Measurements from ENCODE around the gene MRGPRX3.
A peak's percentile ranks its signal among the peaks of the same experiment; 100 is the strongest.
"Not testable (repeated sequence)": the region's sequence is repeated elsewhere in the genome, so short reads cannot be mapped to it uniquely, and the experiment has no call there.

MRGPRX3 gene

GRCh38 chr11:18121331-18121828 lies 11.0 kb upstream of the MRGPRX3 start:
- H3K36me3 ChIP-seq (ENCODE audit: control insufficient read depth in 4 of 4, insufficient read depth in 4 of 4, low read length in 3 of 4); H3K27ac ChIP-seq (ENCODE audit: insufficient read depth in 1 of 2, low read depth in 1 of 2, low read length in 2 of 2, poor library complexity in 1 of 2, severe bottlenecking in 2 of 2); CTCF ChIA-PET; H3K4me1 ChIP-seq (ENCODE audit: control extremely low read depth in 1 of 4, control insufficient read depth in 4 of 4, insufficient read depth in 4 of 4, low read length in 3 of 4); H3K27me3 ChIP-seq (replicated peaks in 2 of 5; ENCODE audit: control insufficient read depth in 4 of 5, insufficient read depth in 5 of 5, low read length in 4 of 5); H3K9me3 ChIP-seq (ENCODE audit: control extremely low read depth in 1 of 5, control insufficient read depth in 4 of 5, insufficient read depth in 2 of 5, low read depth in 1 of 5, low read length in 4 of 5); DNase-seq; POLR2A ChIA-PET; H3K4me3 ChIP-seq (ENCODE audit: control insufficient read depth in 1 of 7, extremely low read depth in 1 of 7, insufficient read depth in 4 of 7, low read depth in 2 of 7, low read length in 6 of 7): not testable (repeated sequence)
- 91% methylated on average over 15 of the region's 20 CpGs for whole genome bisulfite sequencing (ENCODE audit: insufficient coverage)

- H3K4me1 ChIP-seq (ENCODE audit: control extremely low read depth in 1 of 4, control insufficient read depth in 4 of 4, insufficient read depth in 4 of 4, low read length in 3 of 4); CTCF ChIA-PET; H3K4me3 ChIP-seq (ENCODE audit: control insufficient read depth in 1 of 7, extremely low read depth in 1 of 7, insufficient read depth in 4 of 7, low read depth in 2 of 7, low read length in 6 of 7); POLR2A ChIA-PET; DNase-seq; H3K27ac ChIP-seq (ENCODE audit: insufficient read depth in 1 of 2, low read depth in 1 of 2, low read length in 2 of 2, poor library complexity in 1 of 2, severe bottlenecking in 2 of 2); H3K36me3 ChIP-seq (ENCODE audit: control insufficient read depth in 4 of 4, insufficient read depth in 4 of 4, low read length in 3 of 4); H3K9me3 ChIP-seq (ENCODE audit: control extremely low read depth in 1 of 5, control insufficient read depth in 4 of 5, insufficient read depth in 2 of 5, low read depth in 1 of 5, low read length in 4 of 5): not testable (repeated sequence)
- peaks cover 0 to 22% (median 5%) of the 10 kb centered on the region in 5 experiments for H3K27me3 ChIP-seq (replicated peaks in 2 of 5; ENCODE audit: control insufficient read depth in 4 of 5, insufficient read depth in 5 of 5, low read length in 4 of 5)
- no CpG with 5 or more reads among the region's 4 CpGs for WGBS (ENCODE audit: insufficient coverage)
These were observed 1.3 kb upstream of the MRGPRX3 start for GRCh38 chr11:18131115-18131514.

DNA sequence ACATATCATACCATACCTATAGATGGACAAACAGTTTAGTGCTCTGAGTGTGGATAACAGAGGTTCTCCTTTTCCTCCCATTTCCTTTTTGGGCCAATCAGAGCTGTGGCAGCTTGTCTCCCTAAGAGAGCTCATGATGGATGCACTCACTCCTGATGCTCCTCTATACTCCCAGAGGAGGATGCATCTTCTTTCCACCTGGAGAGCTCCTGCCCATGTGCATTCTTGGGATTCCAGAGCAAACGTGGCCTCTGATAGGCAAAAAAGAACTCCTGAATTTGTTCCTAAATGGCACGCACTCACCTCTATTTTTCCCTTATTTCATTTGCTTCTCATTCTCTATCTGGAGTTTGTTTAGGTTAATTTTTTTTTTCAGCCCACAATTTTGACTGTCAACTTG lies 2.9 kb downstream of the MRGPRX3 start:
- H3K27ac ChIP-seq (ENCODE audit: insufficient read depth in 1 of 2, low read depth in 1 of 2, low read length in 2 of 2, poor library complexity in 1 of 2, severe bottlenecking in 2 of 2) = no peak overlapping the region
- WGBS (ENCODE audit: insufficient coverage) = 0% methylated on average over 1 of the region's 2 CpGs
- H3K4me3 ChIP-seq (ENCODE audit: control insufficient read depth in 1 of 7, extremely low read depth in 1 of 7, insufficient read depth in 4 of 7, low read depth in 2 of 7, low read length in 6 of 7) = no peak overlapping the region
- POLR2A ChIA-PET = no interaction called here
- CTCF ChIA-PET = interaction anchor here (1.4 kb wide), 1 partner anchor 20 kb away, joined by 4 read pairs; no protein-coding TSS in a partner anchor
- no peak for DNase-seq
- H3K27me3 ChIP-seq (replicated peaks in 2 of 5; ENCODE audit: control insufficient read depth in 4 of 5, insufficient read depth in 5 of 5, low read length in 4 of 5) = peaks cover 0 to 26% (median 5%) of the 10 kb centered on the region in 5 experiments
- no peaks in the 10 kb centered on the region for H3K9me3 ChIP-seq (ENCODE audit: control extremely low read depth in 1 of 5, control insufficient read depth in 4 of 5, insufficient read depth in 2 of 5, low read depth in 1 of 5, low read length in 4 of 5)
- H3K36me3 ChIP-seq (ENCODE audit: control insufficient read depth in 4 of 4, insufficient read depth in 4 of 4, low read length in 3 of 4) = no peaks in the 10 kb centered on the region
- H3K4me1 ChIP-seq (ENCODE audit: control extremely low read depth in 1 of 4, control insufficient read depth in 4 of 4, insufficient read depth in 4 of 4, low read length in 3 of 4) = no peaks in the 10 kb centered on the region

DNA sequence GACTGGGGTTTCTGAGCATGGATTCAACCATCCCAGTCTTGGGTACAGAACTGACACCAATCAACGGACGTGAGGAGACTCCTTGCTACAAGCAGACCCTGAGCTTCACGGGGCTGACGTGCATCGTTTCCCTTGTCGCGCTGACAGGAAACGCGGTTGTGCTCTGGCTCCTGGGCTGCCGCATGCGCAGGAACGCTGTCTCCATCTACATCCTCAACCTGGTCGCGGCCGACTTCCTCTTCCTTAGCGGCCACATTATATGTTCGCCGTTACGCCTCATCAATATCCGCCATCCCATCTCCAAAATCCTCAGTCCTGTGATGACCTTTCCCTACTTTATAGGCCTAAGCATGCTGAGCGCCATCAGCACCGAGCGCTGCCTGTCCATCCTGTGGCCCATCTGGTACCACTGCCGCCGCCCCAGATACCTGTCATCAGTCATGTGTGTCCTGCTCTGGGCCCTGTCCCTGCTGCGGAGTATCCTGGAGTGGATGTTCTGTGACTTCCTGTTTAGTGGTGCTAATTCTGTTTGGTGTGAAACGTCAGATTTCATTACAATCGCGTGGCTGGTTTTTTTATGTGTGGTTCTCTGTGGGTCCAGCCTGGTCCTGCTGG lies 4.9 kb downstream of the MRGPRX3 start:
- WGBS (ENCODE audit: insufficient coverage) = 96% methylated on average over 29 of the region's 29 CpGs
- no peak for DNase-seq
- Histone ChIP-seq H3K27ac (ENCODE audit: insufficient read depth in 1 of 2, low read depth in 1 of 2, low read length in 2 of 2, poor library complexity in 1 of 2, severe bottlenecking in 2 of 2) (no peak overlapping the region), H3K4me1 (ENCODE audit: control extremely low read depth in 1 of 4, control insufficient read depth in 4 of 4, insufficient read depth in 4 of 4, low read length in 3 of 4) (no peaks in the 10 kb centered on the region), H3K36me3 (ENCODE audit: control insufficient read depth in 4 of 4, insufficient read depth in 4 of 4, low read length in 3 of 4) (no peaks in the 10 kb centered on the region), H3K9me3 (ENCODE audit: control extremely low read depth in 1 of 5, control insufficient read depth in 4 of 5, insufficient read depth in 2 of 5, low read depth in 1 of 5, low read length in 4 of 5) (no peaks in the 10 kb centered on the region), H3K27me3 (replicated peaks in 2 of 5; ENCODE audit: control insufficient read depth in 4 of 5, insufficient read depth in 5 of 5, low read length in 4 of 5) (peaks cover under 1 to 32% (median 5%) of the 10 kb centered on the region in 5 experiments), H3K4me3 (ENCODE audit: control insufficient read depth in 1 of 7, extremely low read depth in 1 of 7, insufficient read depth in 4 of 7, low read depth in 2 of 7, low read length in 6 of 7) (no peak overlapping the region)
- POLR2A ChIA-PET = no interaction called here
- CTCF ChIA-PET = no interaction called here

GRCh38 chr11:18140145-18140544 lies 7.8 kb downstream of the MRGPRX3 start:
- no peaks in the 10 kb centered on the region for H3K9me3 ChIP-seq (ENCODE audit: control extremely low read depth in 1 of 5, control insufficient read depth in 4 of 5, insufficient read depth in 2 of 5, low read depth in 1 of 5, low read length in 4 of 5)
- peaks cover 3 to 24% (median 5%) of the 10 kb centered on the region in 5 experiments for H3K27me3 ChIP-seq (replicated peaks in 2 of 5; ENCODE audit: control insufficient read depth in 4 of 5, insufficient read depth in 5 of 5, low read length in 4 of 5)
- H3K4me1 ChIP-seq (ENCODE audit: control extremely low read depth in 1 of 4, control insufficient read depth in 4 of 4, insufficient read depth in 4 of 4, low read length in 3 of 4) = no peaks in the 10 kb centered on the region
- ChIA-PET CTCF (interaction anchor here (1.2 kb wide), 1 partner anchor 10 kb away, joined by 3 read pairs; no protein-coding TSS in a partner anchor), POLR2A (no interaction called here)
- 100% methylated on average over 1 of the region's 2 CpGs for WGBS (ENCODE audit: insufficient coverage)
- H3K4me3 ChIP-seq (ENCODE audit: control insufficient read depth in 1 of 7, extremely low read depth in 1 of 7, insufficient read depth in 4 of 7, low read depth in 2 of 7, low read length in 6 of 7) = no peak overlapping the region
- H3K27ac ChIP-seq (ENCODE audit: insufficient read depth in 1 of 2, low read depth in 1 of 2, low read length in 2 of 2, poor library complexity in 1 of 2, severe bottlenecking in 2 of 2) = no peak overlapping the region
- DNase-seq = no peak
- H3K36me3 ChIP-seq (ENCODE audit: control insufficient read depth in 4 of 4, insufficient read depth in 4 of 4, low read length in 3 of 4) = no peaks in the 10 kb centered on the region

DNA sequence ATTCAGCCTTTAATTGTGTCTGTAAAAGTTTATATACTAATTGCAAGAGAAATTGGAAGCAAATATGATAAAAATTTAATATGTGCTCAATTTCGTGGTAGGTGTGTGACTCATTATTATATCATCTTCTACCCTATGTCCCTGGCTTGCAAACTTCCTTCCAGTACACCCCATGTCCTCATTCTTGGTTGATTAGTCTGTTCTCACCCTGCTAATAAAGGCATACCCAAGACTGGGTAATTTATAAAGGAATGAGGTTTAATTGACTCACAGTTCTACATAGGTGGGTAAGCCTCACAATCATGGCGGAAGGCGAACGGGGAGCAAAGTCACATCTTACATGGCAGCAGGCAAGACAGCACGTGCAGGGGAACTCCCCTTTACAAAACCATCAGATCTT lies 11.9 kb downstream of the MRGPRX3 start:
- POLR2A ChIA-PET = no interaction called here
- CTCF ChIA-PET = interaction anchor here (2.3 kb wide), 1 partner anchor 29 kb away, joined by 8 read pairs; no protein-coding TSS in a partner anchor
- H3K4me3 ChIP-seq (ENCODE audit: control insufficient read depth in 1 of 7, extremely low read depth in 1 of 7, insufficient read depth in 4 of 7, low read depth in 2 of 7, low read length in 6 of 7) = no peak overlapping the region
- DNase-seq = no peak
- peaks cover 3 to 33% (median 7%) of the 10 kb centered on the region in 5 experiments for H3K27me3 ChIP-seq (replicated peaks in 2 of 5; ENCODE audit: control insufficient read depth in 4 of 5, insufficient read depth in 5 of 5, low read length in 4 of 5)
- WGBS (ENCODE audit: insufficient coverage) = 100% methylated on average over 4 of the region's 5 CpGs
- no peaks in the 10 kb centered on the region for H3K9me3 ChIP-seq (ENCODE audit: control extremely low read depth in 1 of 5, control insufficient read depth in 4 of 5, insufficient read depth in 2 of 5, low read depth in 1 of 5, low read length in 4 of 5)
- no peak overlapping the region for H3K27ac ChIP-seq (ENCODE audit: insufficient read depth in 1 of 2, low read depth in 1 of 2, low read length in 2 of 2, poor library complexity in 1 of 2, severe bottlenecking in 2 of 2)
- no peaks in the 10 kb centered on the region for H3K36me3 ChIP-seq (ENCODE audit: control insufficient read depth in 4 of 4, insufficient read depth in 4 of 4, low read length in 3 of 4)
- H3K4me1 ChIP-seq (ENCODE audit: control extremely low read depth in 1 of 4, control insufficient read depth in 4 of 4, insufficient read depth in 4 of 4, low read length in 3 of 4) = no peaks in the 10 kb centered on the region

DNA sequence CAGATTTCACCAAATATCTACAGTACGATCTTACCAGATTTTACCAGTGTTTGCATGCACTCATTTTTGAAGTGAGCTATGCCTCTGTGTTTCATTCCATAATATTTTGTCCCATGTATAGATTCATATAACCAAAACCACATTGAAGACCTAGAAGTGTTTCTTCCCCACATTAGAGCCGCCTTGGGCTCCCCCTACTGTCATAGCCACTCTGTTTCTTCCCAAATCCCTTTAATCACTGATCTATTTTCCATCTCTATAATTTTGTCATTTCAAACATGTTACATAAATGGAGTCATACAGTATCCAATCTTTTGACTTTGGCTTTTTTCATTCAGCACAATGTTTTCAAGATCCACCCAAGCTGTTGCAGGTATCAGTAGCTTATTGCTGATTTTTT lies 12.7 kb downstream of the MRGPRX3 start:
- ChIA-PET CTCF (interaction anchor here (2.3 kb wide), 1 partner anchor 30 kb away, joined by 8 read pairs; no protein-coding TSS in a partner anchor), POLR2A (no interaction called here)
- H3K4me3 ChIP-seq (ENCODE audit: control insufficient read depth in 1 of 7, extremely low read depth in 1 of 7, insufficient read depth in 4 of 7, low read depth in 2 of 7, low read length in 6 of 7) = no peak overlapping the region
- no peaks in the 10 kb centered on the region for H3K36me3 ChIP-seq (ENCODE audit: control insufficient read depth in 4 of 4, insufficient read depth in 4 of 4, low read length in 3 of 4)
- peak in 1 of 3 donors; percentile 10 for DNase-seq
- no peaks in the 10 kb centered on the region for H3K4me1 ChIP-seq (ENCODE audit: control extremely low read depth in 1 of 4, control insufficient read depth in 4 of 4, insufficient read depth in 4 of 4, low read length in 3 of 4)
- H3K9me3 ChIP-seq (ENCODE audit: control extremely low read depth in 1 of 5, control insufficient read depth in 4 of 5, insufficient read depth in 2 of 5, low read depth in 1 of 5, low read length in 4 of 5) = no peaks in the 10 kb centered on the region
- H3K27me3 ChIP-seq (replicated peaks in 2 of 5; ENCODE audit: control insufficient read depth in 4 of 5, insufficient read depth in 5 of 5, low read length in 4 of 5) = peaks cover 2 to 30% (median 4%) of the 10 kb centered on the region in 5 experiments
- 50% methylated on average over 1 of the region's 2 CpGs for WGBS (ENCODE audit: insufficient coverage)
- no peak overlapping the region for H3K27ac ChIP-seq (ENCODE audit: insufficient read depth in 1 of 2, low read depth in 1 of 2, low read length in 2 of 2, poor library complexity in 1 of 2, severe bottlenecking in 2 of 2)
